Panc1 (cell line): ENCODE data around the gene ZKSCAN5. TPM values are rescaled to one million over a fixed set of nuclear protein-coding genes. Genes with fewer than 3 reads are reported as not detected.

Experiments
- ATAC-seq: fragments of 200-7000 bp; cut with Tn5 transposase; 2 replicates; pipeline ENCODE4 v1.9.1; 2020; ENCODE audit warnings: mild to moderate bottlenecking, moderate library complexity
- BruUV-seq: library from RNA; stranded (reverse); fragments of 400-500 nt; replicated peaks from 2 replicates; lab custom pipeline; 2021; lab: Mats Ljungman, UMichigan
- CTCF ChIA-PET: fragments of 300-600 bp; sonication (Branson Sonifier 250); formaldehyde crosslinking; loops from one replicate; lab custom pipeline; 2022; ENCODE audit warnings: antibody characterized with exemption; lab: Charles Lee
- POLR2A ChIA-PET: fragments of 300-600 bp; sonication (Branson Sonifier 250); formaldehyde crosslinking; loops from one replicate; lab custom pipeline; 2022; ENCODE audit warnings: antibody characterized with exemption; lab: Charles Lee
- DNase-seq: peaks from one replicate; pipeline ENCODE4 v3.0.0-alpha.2; 2010; ENCODE audit warnings: low read depth, low spot score
- H3K27ac ChIP-seq: 2 replicates; pipeline ENCODE4 v1.5.1; 2011; ENCODE audit warnings: mild to moderate bottlenecking, low read length, inconsistent platforms
- H3K27me3 ChIP-seq: fragments of 200-500 bp; sonication (Bioruptor generic); 2 replicates; pipeline ENCODE4 v1.6.0; 2014; ENCODE audit warnings: low read length, inconsistent platforms; ENCODE audit not compliant: control insufficient read depth, insufficient read depth
- H3K36me3 ChIP-seq: fragments of 200-500 bp; sonication (Bioruptor generic); 2 replicates; pipeline ENCODE4 v1.5.1; 2014; ENCODE audit warnings: inconsistent platforms, mild to moderate bottlenecking, low read length, moderate library complexity; ENCODE audit not compliant: control insufficient read depth, insufficient read depth
- H3K4me1 ChIP-seq: 2 replicates; pipeline ENCODE4 v1.5.1; 2011; ENCODE audit warnings: inconsistent platforms, mild to moderate bottlenecking, low read length, moderate library complexity; ENCODE audit not compliant: control insufficient read depth, insufficient read depth
- H3K4me3 ChIP-seq, 2 experiments: 2 replicates each; pipeline ENCODE4 v1.5.1; 2011 to 2012; ENCODE audit warnings: low read depth in 2 of 2, low read length in 2 of 2, mild to moderate bottlenecking in 2 of 2, inconsistent platforms in 1 of 2, moderate library complexity in 1 of 2
- H3K9me3 ChIP-seq: fragments of 200-500 bp; sonication (Bioruptor generic); 2 replicates; pipeline ENCODE4 v1.5.1; 2014; ENCODE audit warnings: low read depth, mild to moderate bottlenecking, inconsistent platforms, low read length, moderate library complexity; ENCODE audit not compliant: control insufficient read depth, insufficient read depth
- POLR2AphosphoS5 ChIP-seq: IDR thresholded peaks from 2 replicates; pipeline ENCODE4 v1.6.1; 2012; ENCODE audit warnings: mild to moderate bottlenecking, low read depth, low read length, moderate library complexity
- SIN3A ChIP-seq: IDR thresholded peaks from 2 replicates; pipeline ENCODE4 v1.6.1; 2012; ENCODE audit warnings: low read depth, mild to moderate bottlenecking, low read length, moderate library complexity, borderline replicate concordance; ENCODE audit not compliant: insufficient read depth
- TCF7L2 ChIP-seq: IDR thresholded peaks from 2 replicates; pipeline ENCODE4 v1.6.1; 2011; ENCODE audit warnings: mild to moderate bottlenecking, low read depth, low read length, inconsistent platforms
- in situ Hi-C: cut with HindIII; loops from 2 replicates; pipeline ENCODE4 v1.10.0; 2016; ENCODE audit warnings: low sequenced_read_pairs, low pct_unique_long_range_greater_than_20kb
- intact Hi-C: fragments of 100-400 bp; cut with micrococcal nuclease; formaldehyde crosslinking; loops from one replicate; pipeline ENCODE4 v1.10.0; 2022; ENCODE audit not compliant: unreplicated experiment
- total RNA-seq: library from RNA; stranded (reverse); gene quantifications from one replicate; pipeline ENCODE4 v1.2.1, GENCODE V29; 2021; ENCODE audit not compliant: unreplicated experiment
- TF ChIP-seq, protein P1 (sequence below): fragments of 450-650 bp; IDR thresholded peaks from 2 replicates; pipeline ENCODE4 v1.5.1; 2017; ENCODE audit warnings: mild to moderate bottlenecking
- TF ChIP-seq, protein P2 (sequence below), 2 experiments: IDR thresholded peaks; 2 replicates each; pipeline ENCODE4 v1.6.1; 2011 to 2012; ENCODE audit warnings: low read depth in 2 of 2, control low read depth in 1 of 2, low read length in 1 of 2, mild to moderate bottlenecking in 1 of 2, moderate library complexity in 1 of 2; ENCODE audit not compliant: insufficient read depth in 1 of 2

The ZKSCAN5 gene
- total RNA-seq, 1 experiment from 2014 or later = 17.5 TPM

DNA sequence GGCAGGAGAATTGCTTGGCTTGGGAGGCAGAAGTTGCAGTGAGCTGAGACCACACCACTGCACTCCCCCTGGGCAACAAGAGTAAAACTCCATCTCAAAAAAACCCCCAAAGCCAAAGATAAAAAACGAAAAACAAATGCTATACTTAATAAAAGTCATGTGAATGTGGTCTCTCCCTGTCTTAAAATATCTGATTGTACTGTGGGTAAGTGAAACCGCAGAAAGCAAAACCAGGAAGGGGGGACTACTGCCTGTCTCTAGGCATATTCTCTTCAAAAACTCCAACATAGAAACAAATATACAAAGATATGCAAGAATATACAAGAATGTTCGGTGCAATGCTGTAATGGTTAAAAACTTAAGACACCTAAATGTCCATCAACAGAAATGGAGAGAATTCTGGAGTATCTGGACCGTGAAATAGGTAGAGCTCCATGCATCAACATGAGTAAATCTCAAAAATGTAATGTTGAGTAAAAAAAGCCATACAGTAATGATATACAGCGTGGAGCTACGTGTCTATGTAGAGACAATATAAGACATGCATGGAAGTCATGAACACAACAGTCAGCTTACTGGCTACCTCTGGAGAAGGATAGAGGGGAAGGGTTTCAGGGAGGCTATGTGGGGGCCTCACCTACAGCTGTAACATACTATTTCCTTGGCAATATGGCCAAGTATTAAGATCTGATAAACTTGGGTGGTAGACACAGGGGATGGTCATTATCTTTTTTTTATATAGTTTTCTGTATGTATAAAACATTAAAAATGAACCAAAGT, 6.5 kb upstream of the ZKSCAN5 start:
- intact Hi-C loops (no loop called here), in situ Hi-C loops (no loop called here)
- Histone ChIP-seq H3K27me3 (no peaks in the 10 kb centered on the region), H3K36me3 (peaks cover 4% of the 10 kb centered on the region), H3K4me3 (peak overlapping the region; percentile 98 to 100), H3K27ac (peak overlapping the region; percentile 76), H3K4me1 (peaks cover 5% of the 10 kb centered on the region), H3K9me3 (peaks cover 22% of the 10 kb centered on the region)
- POLR2A ChIA-PET = no interaction called here
- BruUV-seq = no TSS peak
- ATAC-seq (no peak), DNase-seq (no peak)
- no peak for TF ChIP-seq TCF7L2
- no peak for TF ChIP-seq SIN3A
- TF ChIP-seq, protein P1, sequence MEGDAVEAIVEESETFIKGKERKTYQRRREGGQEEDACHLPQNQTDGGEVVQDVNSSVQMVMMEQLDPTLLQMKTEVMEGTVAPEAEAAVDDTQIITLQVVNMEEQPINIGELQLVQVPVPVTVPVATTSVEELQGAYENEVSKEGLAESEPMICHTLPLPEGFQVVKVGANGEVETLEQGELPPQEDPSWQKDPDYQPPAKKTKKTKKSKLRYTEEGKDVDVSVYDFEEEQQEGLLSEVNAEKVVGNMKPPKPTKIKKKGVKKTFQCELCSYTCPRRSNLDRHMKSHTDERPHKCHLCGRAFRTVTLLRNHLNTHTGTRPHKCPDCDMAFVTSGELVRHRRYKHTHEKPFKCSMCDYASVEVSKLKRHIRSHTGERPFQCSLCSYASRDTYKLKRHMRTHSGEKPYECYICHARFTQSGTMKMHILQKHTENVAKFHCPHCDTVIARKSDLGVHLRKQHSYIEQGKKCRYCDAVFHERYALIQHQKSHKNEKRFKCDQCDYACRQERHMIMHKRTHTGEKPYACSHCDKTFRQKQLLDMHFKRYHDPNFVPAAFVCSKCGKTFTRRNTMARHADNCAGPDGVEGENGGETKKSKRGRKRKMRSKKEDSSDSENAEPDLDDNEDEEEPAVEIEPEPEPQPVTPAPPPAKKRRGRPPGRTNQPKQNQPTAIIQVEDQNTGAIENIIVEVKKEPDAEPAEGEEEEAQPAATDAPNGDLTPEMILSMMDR = no peak
- TF ChIP-seq, protein P2, sequence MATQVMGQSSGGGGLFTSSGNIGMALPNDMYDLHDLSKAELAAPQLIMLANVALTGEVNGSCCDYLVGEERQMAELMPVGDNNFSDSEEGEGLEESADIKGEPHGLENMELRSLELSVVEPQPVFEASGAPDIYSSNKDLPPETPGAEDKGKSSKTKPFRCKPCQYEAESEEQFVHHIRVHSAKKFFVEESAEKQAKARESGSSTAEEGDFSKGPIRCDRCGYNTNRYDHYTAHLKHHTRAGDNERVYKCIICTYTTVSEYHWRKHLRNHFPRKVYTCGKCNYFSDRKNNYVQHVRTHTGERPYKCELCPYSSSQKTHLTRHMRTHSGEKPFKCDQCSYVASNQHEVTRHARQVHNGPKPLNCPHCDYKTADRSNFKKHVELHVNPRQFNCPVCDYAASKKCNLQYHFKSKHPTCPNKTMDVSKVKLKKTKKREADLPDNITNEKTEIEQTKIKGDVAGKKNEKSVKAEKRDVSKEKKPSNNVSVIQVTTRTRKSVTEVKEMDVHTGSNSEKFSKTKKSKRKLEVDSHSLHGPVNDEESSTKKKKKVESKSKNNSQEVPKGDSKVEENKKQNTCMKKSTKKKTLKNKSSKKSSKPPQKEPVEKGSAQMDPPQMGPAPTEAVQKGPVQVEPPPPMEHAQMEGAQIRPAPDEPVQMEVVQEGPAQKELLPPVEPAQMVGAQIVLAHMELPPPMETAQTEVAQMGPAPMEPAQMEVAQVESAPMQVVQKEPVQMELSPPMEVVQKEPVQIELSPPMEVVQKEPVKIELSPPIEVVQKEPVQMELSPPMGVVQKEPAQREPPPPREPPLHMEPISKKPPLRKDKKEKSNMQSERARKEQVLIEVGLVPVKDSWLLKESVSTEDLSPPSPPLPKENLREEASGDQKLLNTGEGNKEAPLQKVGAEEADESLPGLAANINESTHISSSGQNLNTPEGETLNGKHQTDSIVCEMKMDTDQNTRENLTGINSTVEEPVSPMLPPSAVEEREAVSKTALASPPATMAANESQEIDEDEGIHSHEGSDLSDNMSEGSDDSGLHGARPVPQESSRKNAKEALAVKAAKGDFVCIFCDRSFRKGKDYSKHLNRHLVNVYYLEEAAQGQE (IDR thresholded peaks at IDR 0.05; ENCODE audit: insufficient read depth in 1 of 2, low read depth in 2 of 2, low read length in 1 of 2) = no peak
- no peak for TF ChIP-seq POLR2AphosphoS5
- CTCF ChIA-PET = no interaction called here

DNA sequence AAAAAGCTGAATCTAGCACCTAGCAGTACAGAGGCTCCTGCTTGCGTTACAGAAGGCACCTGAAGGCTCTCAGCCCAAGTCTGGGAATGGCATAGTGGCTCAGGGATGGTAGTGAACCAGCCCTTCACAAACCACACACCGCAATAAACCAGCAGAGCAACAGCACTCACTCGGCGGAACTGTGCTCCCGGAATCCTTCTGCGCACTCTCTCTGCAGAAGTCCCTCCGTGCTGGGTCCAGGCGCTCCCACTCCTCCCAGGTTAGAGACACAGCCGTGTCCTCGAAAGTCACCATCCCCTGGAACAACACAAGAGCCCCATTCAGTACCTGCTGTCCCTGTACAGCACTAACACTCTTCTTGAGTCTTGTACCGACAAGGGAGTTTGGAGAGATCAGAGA, 5.9 kb upstream of the ZKSCAN5 start:
- Histone ChIP-seq H3K9me3 (peaks cover 18% of the 10 kb centered on the region), H3K4me1 (peaks cover 5% of the 10 kb centered on the region), H3K27me3 (no peaks in the 10 kb centered on the region), H3K27ac (peak overlapping the region; percentile 76), H3K4me3 (peak overlapping the region; percentile 98 to 100), H3K36me3 (peaks cover 4% of the 10 kb centered on the region)
- ChIA-PET CTCF (no interaction called here), POLR2A (no interaction called here)
- DNase-seq (no peak), ATAC-seq (peak; percentile 49; the same call in 1 of the 2 replicates)
- no TSS peak for BruUV-seq
- in situ Hi-C loops = no loop called here
- TF ChIP-seq SIN3A (no peak), POLR2AphosphoS5 (no peak), TCF7L2 (no peak)
- TF ChIP-seq, protein P2 (IDR thresholded peaks at IDR 0.05; ENCODE audit: insufficient read depth in 1 of 2, low read depth in 2 of 2, low read length in 1 of 2) = no peak
- TF ChIP-seq, protein P1 = no peak
- intact Hi-C loops = no loop called here
